ENCODE results near the gene SEMA5A.

SEMA5A gene

GRCh38 chr5:9307150-9307549 is 238.7 kb downstream of the SEMA5A start:
- TF ChIP-seq, protein P1, sequence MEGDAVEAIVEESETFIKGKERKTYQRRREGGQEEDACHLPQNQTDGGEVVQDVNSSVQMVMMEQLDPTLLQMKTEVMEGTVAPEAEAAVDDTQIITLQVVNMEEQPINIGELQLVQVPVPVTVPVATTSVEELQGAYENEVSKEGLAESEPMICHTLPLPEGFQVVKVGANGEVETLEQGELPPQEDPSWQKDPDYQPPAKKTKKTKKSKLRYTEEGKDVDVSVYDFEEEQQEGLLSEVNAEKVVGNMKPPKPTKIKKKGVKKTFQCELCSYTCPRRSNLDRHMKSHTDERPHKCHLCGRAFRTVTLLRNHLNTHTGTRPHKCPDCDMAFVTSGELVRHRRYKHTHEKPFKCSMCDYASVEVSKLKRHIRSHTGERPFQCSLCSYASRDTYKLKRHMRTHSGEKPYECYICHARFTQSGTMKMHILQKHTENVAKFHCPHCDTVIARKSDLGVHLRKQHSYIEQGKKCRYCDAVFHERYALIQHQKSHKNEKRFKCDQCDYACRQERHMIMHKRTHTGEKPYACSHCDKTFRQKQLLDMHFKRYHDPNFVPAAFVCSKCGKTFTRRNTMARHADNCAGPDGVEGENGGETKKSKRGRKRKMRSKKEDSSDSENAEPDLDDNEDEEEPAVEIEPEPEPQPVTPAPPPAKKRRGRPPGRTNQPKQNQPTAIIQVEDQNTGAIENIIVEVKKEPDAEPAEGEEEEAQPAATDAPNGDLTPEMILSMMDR (conservative IDR thresholded peaks at IDR 0.05; ENCODE audit: low read depth, low read length) = no peak
- H3K4me3 ChIP-seq (ENCODE audit: low read depth, low read length) = no peak overlapping the region
- no peak for DNase-seq (ENCODE audit: low read depth)

DNA sequence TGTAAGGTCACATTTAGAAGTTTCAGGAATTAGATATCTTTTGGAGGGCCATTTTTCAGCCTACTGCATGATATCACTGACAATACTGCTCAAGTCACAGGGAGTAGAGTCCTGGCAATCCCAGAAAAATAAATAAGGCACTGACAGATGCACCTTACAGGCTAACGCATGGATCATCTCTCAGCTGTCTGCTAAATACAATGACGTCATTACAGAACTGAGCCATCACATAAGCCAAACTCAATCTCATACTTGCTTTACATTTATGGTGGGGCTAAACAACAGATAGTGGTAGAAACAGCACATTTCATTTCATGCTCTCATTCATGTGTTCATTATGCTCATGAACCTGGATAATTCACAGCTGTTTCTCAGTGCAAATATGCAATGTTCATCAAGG is 243.7 kb downstream of the SEMA5A start:
- DNase-seq (ENCODE audit: low read depth) = peak; percentile 33
- TF ChIP-seq, protein P1 (conservative IDR thresholded peaks at IDR 0.05; ENCODE audit: low read depth, low read length) = no peak
- no peak overlapping the region for H3K4me3 ChIP-seq (ENCODE audit: low read depth, low read length)

DNA sequence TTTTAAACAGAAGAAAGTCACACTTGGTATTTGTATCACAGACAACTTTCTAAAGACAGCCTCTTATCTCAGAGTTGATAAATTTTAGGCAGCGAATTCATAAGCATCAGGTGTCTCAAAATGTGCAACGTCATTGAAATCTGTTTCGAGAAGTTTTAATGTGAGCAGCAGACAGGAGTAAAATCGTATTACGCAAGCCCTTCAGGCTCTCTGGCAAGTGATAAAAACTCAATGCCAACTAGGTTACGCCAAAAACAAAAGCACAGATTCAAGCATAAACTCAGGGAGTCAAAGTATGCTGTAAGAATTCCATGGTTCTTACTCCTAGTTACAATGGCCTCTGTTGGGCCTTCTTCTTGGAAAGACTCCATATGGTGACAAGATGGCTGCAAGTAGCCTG is 244.7 kb downstream of the SEMA5A start:
- DNase-seq (ENCODE audit: low read depth) = no peak

GRCh38 chr5:9297134-9297533 is 248.7 kb downstream of the SEMA5A start:
- TF ChIP-seq, protein P1 (conservative IDR thresholded peaks at IDR 0.05; ENCODE audit: low read depth, low read length) = no peak
- DNase-seq (ENCODE audit: low read depth) = no peak
- no peak overlapping the region for H3K4me3 ChIP-seq (ENCODE audit: low read depth, low read length)

More for the DNA sequence above, 244.7 kb downstream of the SEMA5A start:
- H3K4me3 ChIP-seq (ENCODE audit: low read depth, low read length) = no peak overlapping the region
- TF ChIP-seq, protein P1 (conservative IDR thresholded peaks at IDR 0.05; ENCODE audit: low read depth, low read length) = no peak

DNA sequence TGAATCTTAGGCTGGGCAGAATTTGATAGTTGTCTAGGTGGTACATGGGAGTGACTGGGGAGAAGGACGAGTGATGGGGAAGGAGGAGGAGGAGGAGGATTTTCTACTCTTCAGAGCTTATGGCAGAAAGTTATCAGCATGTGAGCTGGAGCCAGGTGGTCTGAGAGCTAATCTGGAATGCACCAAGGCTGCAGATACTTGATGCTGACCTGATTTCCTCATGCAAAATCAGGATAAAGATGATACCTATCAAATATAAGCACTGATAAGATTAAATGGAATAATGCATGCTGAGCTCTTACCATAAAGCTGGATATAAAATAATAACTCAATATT is 250.4 kb downstream of the SEMA5A start:
- no peak overlapping the region for H3K4me3 ChIP-seq (ENCODE audit: low read depth, low read length)
- no peak for DNase-seq (ENCODE audit: low read depth)
- TF ChIP-seq, protein P1 (conservative IDR thresholded peaks at IDR 0.05; ENCODE audit: low read depth, low read length) = no peak

GRCh38 chr5:9294793-9295465 is 250.9 kb downstream of the SEMA5A start:
- H3K4me3 ChIP-seq (ENCODE audit: low read depth, low read length) = no peak overlapping the region
- no peak for DNase-seq (ENCODE audit: low read depth)
- TF ChIP-seq, protein P1 (conservative IDR thresholded peaks at IDR 0.05; ENCODE audit: low read depth, low read length) = no peak

GRCh38 chr5:9288234-9288633 is 257.6 kb downstream of the SEMA5A start:
- TF ChIP-seq, protein P1 (conservative IDR thresholded peaks at IDR 0.05; ENCODE audit: low read depth, low read length) = no peak
- no peak for DNase-seq (ENCODE audit: low read depth)
- no peak overlapping the region for H3K4me3 ChIP-seq (ENCODE audit: low read depth, low read length)

Measured in choroid plexus epithelial cell (primary cell).